ENCODE measurements around the gene SORCS3.

- TF ChIP-seq SPI1 (IDR thresholded peaks at IDR 0.05; ENCODE audit: borderline replicate concordance, low read depth) (no peak), CTCF (IDR thresholded peaks at IDR 0.05; ENCODE audit: insufficient read depth, low read length) (no peak), REST (IDR thresholded peaks at IDR 0.05; ENCODE audit: insufficient replicate concordance, low read depth) (no peak), POLR2AphosphoS5 (IDR thresholded peaks at IDR 0.05; ENCODE audit: low read depth) (no peak), GABPA (IDR thresholded peaks at IDR 0.05; ENCODE audit: low read depth) (no peak)
Measured at GRCh38 chr10:104908581-104908980, 267.5 kb downstream of the SORCS3 start.

Data from HL-60 (cell line).